Measurements from ENCODE around the gene NCR2. TPM values are rescaled to one million over a fixed set of nuclear protein-coding genes. Genes with fewer than 3 reads are reported as not detected.

NCR2 gene
- total RNA-seq, 1 experiment from 2014 or later, result not detected

DNA sequence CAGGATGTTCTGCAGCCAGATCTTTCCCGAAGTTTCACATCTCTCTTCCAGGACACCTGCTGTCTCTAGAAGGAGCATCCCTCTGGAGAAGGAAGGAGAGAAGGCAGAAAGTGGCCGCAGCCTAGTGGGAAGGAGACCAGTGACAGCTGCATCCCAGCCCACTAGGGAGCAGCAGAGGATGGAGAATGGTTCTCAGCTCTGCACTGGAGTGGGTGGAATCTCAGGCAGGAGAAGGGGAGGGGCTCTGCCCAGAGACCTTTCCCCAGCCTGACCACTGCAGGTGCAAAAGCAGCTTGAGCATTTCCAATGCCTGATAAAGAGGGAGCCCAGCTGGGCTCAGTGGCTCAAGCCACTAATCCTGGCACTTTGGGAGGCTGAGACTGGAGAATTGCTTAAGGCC, 32.3 kb downstream of the NCR2 start:
- TF ChIP-seq, protein P1, sequence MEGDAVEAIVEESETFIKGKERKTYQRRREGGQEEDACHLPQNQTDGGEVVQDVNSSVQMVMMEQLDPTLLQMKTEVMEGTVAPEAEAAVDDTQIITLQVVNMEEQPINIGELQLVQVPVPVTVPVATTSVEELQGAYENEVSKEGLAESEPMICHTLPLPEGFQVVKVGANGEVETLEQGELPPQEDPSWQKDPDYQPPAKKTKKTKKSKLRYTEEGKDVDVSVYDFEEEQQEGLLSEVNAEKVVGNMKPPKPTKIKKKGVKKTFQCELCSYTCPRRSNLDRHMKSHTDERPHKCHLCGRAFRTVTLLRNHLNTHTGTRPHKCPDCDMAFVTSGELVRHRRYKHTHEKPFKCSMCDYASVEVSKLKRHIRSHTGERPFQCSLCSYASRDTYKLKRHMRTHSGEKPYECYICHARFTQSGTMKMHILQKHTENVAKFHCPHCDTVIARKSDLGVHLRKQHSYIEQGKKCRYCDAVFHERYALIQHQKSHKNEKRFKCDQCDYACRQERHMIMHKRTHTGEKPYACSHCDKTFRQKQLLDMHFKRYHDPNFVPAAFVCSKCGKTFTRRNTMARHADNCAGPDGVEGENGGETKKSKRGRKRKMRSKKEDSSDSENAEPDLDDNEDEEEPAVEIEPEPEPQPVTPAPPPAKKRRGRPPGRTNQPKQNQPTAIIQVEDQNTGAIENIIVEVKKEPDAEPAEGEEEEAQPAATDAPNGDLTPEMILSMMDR (IDR thresholded peaks at IDR 0.05; ENCODE audit: unreplicated experiment), result peak; percentile 60
- Mint-ChIP-seq H3K9me3 (ENCODE audit: low read depth, unreplicated experiment) (no peaks in the 10 kb centered on the region), H3K27ac (ENCODE audit: unreplicated experiment) (no peak overlapping the region), H3K4me1 (ENCODE audit: low read depth, unreplicated experiment) (peaks cover 30% of the 10 kb centered on the region), H3K36me3 (ENCODE audit: insufficient read depth, unreplicated experiment) (peaks cover 18% of the 10 kb centered on the region), H3K27me3 (ENCODE audit: unreplicated experiment) (peaks cover 70% of the 10 kb centered on the region), H3K4me3 (ENCODE audit: low read depth, unreplicated experiment) (no peak overlapping the region)
- CTCF ChIA-PET, result interaction anchor here (0.6 to 2.0 kb wide), 19 partner anchors 47 to 419 kb away, joined by 3 to 14 read pairs (median 4); no protein-coding TSS in a partner anchor
- intact Hi-C loops (cut with micrococcal nuclease; ENCODE audit: unreplicated experiment), result loop anchor here (1.0 to 5.0 kb wide), 3 partner anchors 89 to 410 kb away; partner anchors contain the start of gene FRS3
- no TSS peak for BruUV-seq (replicated peaks)
- peak; percentile 83 for DNase-seq

DNA sequence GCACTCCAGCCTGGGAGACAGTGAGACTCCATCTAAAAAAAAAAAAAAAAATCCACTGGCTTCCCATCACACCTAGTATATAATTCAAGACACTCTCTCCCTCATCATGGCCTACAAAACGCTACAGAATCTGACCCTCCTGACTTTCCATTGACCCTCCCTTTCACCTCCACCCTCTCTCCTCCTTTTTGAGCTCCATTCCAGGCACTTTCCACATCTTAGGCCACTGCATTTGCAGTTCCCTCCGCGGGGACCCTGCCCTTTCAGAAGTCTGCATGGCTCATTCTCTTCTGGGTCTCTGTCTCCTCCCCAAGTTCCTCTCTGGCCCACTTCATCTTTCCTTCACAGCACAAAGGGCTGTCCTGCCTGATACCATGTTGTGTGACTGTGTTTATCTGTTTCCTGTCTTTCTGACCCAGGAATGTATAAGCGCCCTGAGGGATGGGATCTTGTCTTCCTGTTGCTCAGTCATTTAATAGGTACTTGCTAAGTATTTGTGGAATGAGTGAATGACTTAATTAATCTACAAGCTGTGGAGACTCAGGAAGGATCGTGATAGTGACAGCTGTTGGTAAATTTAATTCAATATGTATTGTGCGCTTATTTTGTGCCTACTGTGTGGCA, 35.2 kb downstream of the NCR2 start:
- Mint-ChIP-seq H3K36me3 (ENCODE audit: insufficient read depth, unreplicated experiment) (peaks cover 20% of the 10 kb centered on the region), H3K27me3 (ENCODE audit: unreplicated experiment) (peaks cover 80% of the 10 kb centered on the region), H3K9me3 (ENCODE audit: low read depth, unreplicated experiment) (no peaks in the 10 kb centered on the region), H3K4me1 (ENCODE audit: low read depth, unreplicated experiment) (peaks cover 30% of the 10 kb centered on the region), H3K27ac (ENCODE audit: unreplicated experiment) (no peak overlapping the region), H3K4me3 (ENCODE audit: low read depth, unreplicated experiment) (no peak overlapping the region)
- CTCF ChIA-PET, result interaction anchor here (0.5 to 1.2 kb wide), 8 partner anchors 83 to 1647 kb away, joined by 3 to 8 read pairs (median 4); no protein-coding TSS in a partner anchor
- TF ChIP-seq, protein P1 (IDR thresholded peaks at IDR 0.05; ENCODE audit: unreplicated experiment), result no peak
- DNase-seq, result no peak
- intact Hi-C loops (cut with micrococcal nuclease; ENCODE audit: unreplicated experiment), result no loop called here
- no TSS peak for BruUV-seq (replicated peaks)

- Mint-ChIP-seq H3K9me3 (ENCODE audit: low read depth, unreplicated experiment) (no peaks in the 10 kb centered on the region), H3K4me3 (ENCODE audit: low read depth, unreplicated experiment) (peak overlapping the region; percentile 64), H3K27ac (ENCODE audit: unreplicated experiment) (no peak overlapping the region), H3K36me3 (ENCODE audit: insufficient read depth, unreplicated experiment) (peaks cover 20% of the 10 kb centered on the region), H3K4me1 (ENCODE audit: low read depth, unreplicated experiment) (peaks cover 30% of the 10 kb centered on the region), H3K27me3 (ENCODE audit: unreplicated experiment) (peaks cover 80% of the 10 kb centered on the region)
- CTCF ChIA-PET, result interaction anchor here (0.9 to 1.2 kb wide), 6 partner anchors 82 to 312 kb away, joined by 3 to 6 read pairs (median 3); no protein-coding TSS in a partner anchor
- TF ChIP-seq, protein P1 (IDR thresholded peaks at IDR 0.05; ENCODE audit: unreplicated experiment), result no peak
- DNase-seq, result peak; percentile 62
- intact Hi-C loops (cut with micrococcal nuclease; ENCODE audit: unreplicated experiment), result no loop called here
- no TSS peak for BruUV-seq (replicated peaks)
These were observed 36.1 kb downstream of the NCR2 start for GRCh38 chr6:41371461-41371991.

GRCh38 chr6:41371992-41372831, 36.8 kb downstream of the NCR2 start:
- Mint-ChIP-seq H3K36me3 (ENCODE audit: insufficient read depth, unreplicated experiment) (peaks cover 20% of the 10 kb centered on the region), H3K27ac (ENCODE audit: unreplicated experiment) (no peak overlapping the region), H3K4me3 (ENCODE audit: low read depth, unreplicated experiment) (peak overlapping the region; percentile 64), H3K4me1 (ENCODE audit: low read depth, unreplicated experiment) (peaks cover 30% of the 10 kb centered on the region), H3K27me3 (ENCODE audit: unreplicated experiment) (peaks cover 80% of the 10 kb centered on the region), H3K9me3 (ENCODE audit: low read depth, unreplicated experiment) (no peaks in the 10 kb centered on the region)
- intact Hi-C loops (cut with micrococcal nuclease; ENCODE audit: unreplicated experiment), result no loop called here
- BruUV-seq (replicated peaks), result no TSS peak
- CTCF ChIA-PET, result interaction anchor here (0.9 to 1.1 kb wide), 4 partner anchors 81 to 311 kb away, joined by 3 to 4 read pairs (median 3); no protein-coding TSS in a partner anchor
- TF ChIP-seq, protein P1 (IDR thresholded peaks at IDR 0.05; ENCODE audit: unreplicated experiment), result no peak
- no peak for DNase-seq
